Stimulated activated CD4-positive, alpha-beta T cell treated with anti-CD3 and anti-CD28 coated beads, Interleukin-4, amount 100 ng/mL, for 4 hours (primary cell): ENCODE results near the gene ZSCAN4.

Source experiments
- DNase-seq, 2 experiments: peaks; one replicate each; pipeline ENCODE4 v3.0.0-alpha.2; 2020

The ZSCAN4 gene

GRCh38 chr19:57686727-57687126 lies 18.0 kb downstream of the ZSCAN4 start:
- no peak for DNase-seq

- DNase-seq: no peak
Measured at GRCh38 chr19:57687363-57688010, 18.8 kb downstream of the ZSCAN4 start.

- DNase-seq: no peak
Measured at GRCh38 chr19:57688011-57688763, 19.5 kb downstream of the ZSCAN4 start.

DNA sequence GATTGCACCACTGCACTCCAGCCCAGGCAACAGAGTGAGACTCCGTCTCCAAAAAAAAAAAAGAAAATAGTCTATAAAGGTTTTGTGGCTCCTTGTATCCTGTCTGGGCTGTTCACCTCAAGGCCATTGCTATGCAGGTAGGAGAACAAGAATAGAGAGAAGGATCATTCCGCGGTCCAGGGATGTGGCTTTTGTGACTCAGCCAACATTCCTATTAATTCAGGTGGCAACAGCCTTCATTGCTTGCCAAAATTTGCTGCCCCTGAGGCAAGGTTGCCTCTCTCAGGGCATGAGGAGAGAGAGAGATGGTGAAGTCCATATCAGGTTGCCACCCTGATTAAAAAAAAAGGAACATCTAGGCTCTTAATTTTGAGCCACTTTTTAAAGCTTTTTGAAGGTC lies 21.0 kb downstream of the ZSCAN4 start:
- DNase-seq: no peak

DNA sequence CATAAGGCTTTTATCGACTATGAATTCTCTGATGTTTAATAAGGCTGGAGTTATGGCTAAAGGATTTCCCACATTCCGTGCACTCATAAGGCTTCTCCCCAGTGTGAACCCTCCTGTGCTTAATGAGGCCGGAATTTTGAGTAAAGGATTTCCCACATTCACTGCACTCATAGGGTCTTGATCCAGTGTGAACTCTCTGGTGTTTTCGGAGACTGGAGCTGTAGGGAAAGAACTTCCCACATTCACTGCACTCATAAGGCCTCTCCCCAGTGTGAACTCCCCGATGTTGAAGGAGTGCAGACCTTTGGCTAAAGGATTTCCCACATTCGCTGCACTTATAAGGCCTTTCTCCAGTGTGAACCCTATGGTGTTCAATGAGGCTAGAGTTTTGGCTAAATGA lies 32.9 kb downstream of the ZSCAN4 start:
- DNase-seq: no peak

- no peak for DNase-seq
Measured at GRCh38 chr19:57706346-57706745, 37.6 kb downstream of the ZSCAN4 start.

DNA sequence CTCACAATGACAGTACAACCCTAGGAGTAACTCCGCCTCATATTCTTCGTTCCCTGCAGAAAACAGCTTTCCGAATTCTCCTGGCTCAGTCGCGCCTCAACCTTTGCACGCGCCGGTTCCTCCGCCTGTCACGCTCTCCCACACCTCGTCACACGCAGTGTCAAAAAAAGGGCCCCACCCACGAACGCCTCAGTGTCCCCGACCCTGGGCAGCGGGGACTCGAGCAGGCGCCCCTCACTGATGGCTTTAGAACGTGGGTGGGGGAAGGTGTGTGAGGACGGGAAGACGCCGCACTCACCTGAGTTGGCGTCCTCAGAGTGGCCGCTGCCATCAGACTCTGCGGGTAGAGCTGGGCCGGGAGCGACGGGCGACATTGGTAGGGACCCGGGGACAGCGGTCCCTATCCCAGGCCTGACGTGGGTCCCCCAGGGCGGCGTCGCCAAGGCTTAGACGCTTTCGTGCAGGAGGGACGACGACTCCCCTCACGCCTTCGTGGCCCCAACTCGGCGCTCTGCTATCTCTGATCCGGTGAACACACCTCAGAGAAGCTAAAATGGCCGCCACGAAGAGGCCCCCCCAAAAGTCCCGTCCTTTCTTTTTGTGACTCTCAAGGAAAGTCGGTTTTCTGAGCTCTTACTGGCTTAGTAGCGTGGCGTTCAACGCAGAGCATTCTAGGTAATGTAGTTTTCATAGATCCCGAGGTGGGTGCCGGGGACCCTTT lies 40.1 kb downstream of the ZSCAN4 start, which contains the start of gene ZNF154:
TSS of gene ZNF154 (minus strand) at position 564 of the 721 bp plus-strand sequence. CDS start at position 331, 233 bp downstream.
- peak; percentile 6 to 28 for DNase-seq

- DNase-seq: no peak
Measured at GRCh38 chr19:57709616-57710015, 40.9 kb downstream of the ZSCAN4 start.

DNA sequence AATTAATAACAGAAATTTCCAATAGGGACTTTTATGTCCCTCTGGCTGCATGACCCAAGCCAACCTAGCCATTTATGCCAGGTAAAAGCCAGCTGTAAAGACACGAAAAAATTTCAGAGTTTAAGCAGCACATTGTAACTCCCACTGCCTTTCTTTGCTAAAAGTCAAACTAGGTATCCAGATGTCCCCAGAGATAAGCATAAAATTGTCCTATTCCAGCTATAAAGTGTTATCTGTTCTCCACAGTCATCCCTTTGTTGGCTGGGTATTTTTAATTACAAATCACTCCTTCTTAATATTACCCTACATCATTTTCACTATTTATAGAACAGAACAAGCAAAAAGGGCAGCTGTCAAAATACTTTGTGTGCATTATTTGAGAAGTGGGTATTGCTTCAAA lies 43.5 kb downstream of the ZSCAN4 start:
- DNase-seq: no peak

GRCh38 chr19:57719424-57719823 lies 50.7 kb downstream of the ZSCAN4 start:
- DNase-seq: no peak

- DNase-seq: no peak
Measured at GRCh38 chr19:57719901-57720519, 51.3 kb downstream of the ZSCAN4 start.

DNA sequence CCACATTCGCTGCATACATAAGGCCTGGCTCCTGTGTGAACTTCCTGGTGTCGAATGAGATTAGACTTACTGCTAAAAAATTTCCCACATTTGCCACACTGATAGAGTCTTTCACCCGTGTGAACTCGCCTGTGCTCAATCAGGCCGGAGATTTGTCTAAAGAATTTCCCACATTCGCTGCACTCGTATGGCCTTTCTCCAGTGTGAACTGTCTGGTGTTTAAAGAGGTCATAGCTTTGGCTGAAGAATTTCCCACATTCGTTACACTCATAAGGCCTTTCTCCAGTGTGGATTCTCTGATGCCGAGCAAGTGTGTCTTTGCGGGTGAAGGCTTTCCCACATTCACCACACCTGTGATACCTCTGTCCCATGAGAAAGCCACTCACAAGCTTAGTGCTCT lies 52.1 kb downstream of the ZSCAN4 start:
- no peak for DNase-seq
